Karpas-422 (cell line): ENCODE results near the gene PHB1. TPM values are rescaled to one million over a fixed set of nuclear protein-coding genes. Genes with fewer than 3 reads are reported as not detected.

Experiments
- DNase-seq: peaks from one replicate; pipeline ENCODE4 v3.0.0-alpha.2; 2015
- H2AFZ ChIP-seq: fragments of 200-600 bp; sonication (generic); 2 replicates; pipeline ENCODE4 v1.6.1; 2014; ENCODE audit warnings: antibody characterized with exemption, low read length, mixed read lengths
- H3K27ac ChIP-seq: fragments of 200-600 bp; sonication (generic); 2 replicates; pipeline ENCODE4 v1.5.1; 2014; ENCODE audit warnings: mild to moderate bottlenecking, low read length, moderate library complexity
- H3K27me3 ChIP-seq: fragments of 200-600 bp; sonication (generic); 2 replicates; pipeline ENCODE4 v1.6.1; 2014; ENCODE audit warnings: low read length, mixed read lengths
- H3K36me3 ChIP-seq: fragments of 200-600 bp; sonication (generic); 2 replicates; pipeline ENCODE4 v1.6.1; 2014; ENCODE audit warnings: low read length, mixed read lengths; ENCODE audit not compliant: insufficient read depth
- H3K4me1 ChIP-seq: fragments of 200-600 bp; sonication (generic); 2 replicates; pipeline ENCODE4 v1.6.1; 2014; ENCODE audit warnings: mild to moderate bottlenecking, low read length, mixed read lengths
- H3K4me2 ChIP-seq: fragments of 200-600 bp; sonication (generic); 2 replicates; pipeline ENCODE4 v1.6.1; 2014; ENCODE audit warnings: low read length, low read depth, mild to moderate bottlenecking; ENCODE audit not compliant: poor library complexity, severe bottlenecking
- H3K4me3 ChIP-seq: fragments of 200-600 bp; sonication (generic); 2 replicates; pipeline ENCODE4 v1.5.1; 2014; ENCODE audit warnings: mild to moderate bottlenecking, antibody characterized with exemption, low read length, mixed read lengths
- H3K79me2 ChIP-seq: fragments of 200-600 bp; sonication (generic); 2 replicates; pipeline ENCODE4 v1.6.1; 2014; ENCODE audit warnings: mild to moderate bottlenecking, low read length, mixed read lengths
- H3K9ac ChIP-seq: fragments of 200-600 bp; sonication (generic); 2 replicates; pipeline ENCODE4 v1.6.0; 2014; ENCODE audit warnings: low read length
- H3K9me2 ChIP-seq: fragments of 200-600 bp; sonication (generic), shearing (Covaris generic); replicated peaks from 2 replicates; pipeline ENCODE4 v1.6.0; 2014; ENCODE audit warnings: mild to moderate bottlenecking, low read length, moderate library complexity; ENCODE audit not compliant: insufficient read depth
- H3K9me3 ChIP-seq: fragments of 300-700, 200-600 bp; sonication (generic); 2 replicates; pipeline ENCODE4 v1.6.1; 2014; ENCODE audit warnings: low read length, mixed read lengths
- H4K20me1 ChIP-seq: fragments of 200-600 bp; sonication (generic); 2 replicates; pipeline ENCODE4 v1.6.1; 2014; ENCODE audit warnings: mild to moderate bottlenecking, antibody characterized with exemption, low read length, low read depth; ENCODE audit not compliant: insufficient read depth
- total RNA-seq: library from RNA; depleted of rRNA; stranded (reverse); fragments of >200 nt; shearing (Covaris generic); gene quantifications from 2 replicates; pipeline ENCODE4 v1.2.3, GENCODE V29; 2014; ENCODE audit warnings: low replicate concordance

Gene PHB1
- total RNA-seq, 1 experiment from 2014 or later, result 91.5 TPM

- H4K20me1 ChIP-seq, result peaks cover 28% of the 10 kb centered on the region
- peaks cover 45% of the 10 kb centered on the region for H3K79me2 ChIP-seq
- H3K9me2 ChIP-seq, result no peaks in the 10 kb centered on the region
- H3K36me3 ChIP-seq, result no peaks in the 10 kb centered on the region
- peak within 1 kb of the TSS; percentile 89 for H3K4me3 ChIP-seq
- peak within 1 kb of the TSS; percentile 96 for H3K9ac ChIP-seq
- H2AFZ ChIP-seq, result peak within 1 kb of the TSS; percentile 88
- peak within 1 kb of the TSS; percentile 98 for H3K4me2 ChIP-seq
- H3K4me1 ChIP-seq, result peaks cover 51% of the 10 kb centered on the region
- peak within 1 kb of the TSS; percentile 96 for H3K27ac ChIP-seq
- DNase-seq, result peak; percentile 99
- no peaks in the 10 kb centered on the region for H3K27me3 ChIP-seq
- no peaks in the 10 kb centered on the region for H3K9me3 ChIP-seq
Measured at GRCh38 chr17:49361902-49362722, 52.6 kb downstream of the PHB1 start, which contains the start of gene ZNF652. ZNF652 (minus strand) TSS chr17:49362250; CDS start chr17:49317725, 44,525 bp downstream.

GRCh38 chr17:49361129-49361901 lies 53.4 kb downstream of the PHB1 start:
- Histone ChIP-seq H3K9ac (peak overlapping the region; percentile 96), H3K9me3 (no peaks in the 10 kb centered on the region), H3K9me2 (no peaks in the 10 kb centered on the region), H2AFZ (no peak overlapping the region), H3K4me1 (peaks cover 52% of the 10 kb centered on the region), H3K79me2 (peaks cover 53% of the 10 kb centered on the region), H3K27ac (peak overlapping the region; percentile 96), H4K20me1 (peaks cover 28% of the 10 kb centered on the region), H3K27me3 (no peaks in the 10 kb centered on the region), H3K4me3 (peak overlapping the region; percentile 89), H3K4me2 (peak overlapping the region; percentile 98), H3K36me3 (no peaks in the 10 kb centered on the region)
- DNase-seq, result peak; percentile 94

- no peaks in the 10 kb centered on the region for H3K27me3 ChIP-seq
- no peaks in the 10 kb centered on the region for H3K9me3 ChIP-seq
- peak overlapping the region; percentile 96 for H3K27ac ChIP-seq
- DNase-seq, result no peak
- no peaks in the 10 kb centered on the region for H3K9me2 ChIP-seq
- H4K20me1 ChIP-seq, result peaks cover 28% of the 10 kb centered on the region
- no peak overlapping the region for H2AFZ ChIP-seq
- peak overlapping the region; percentile 89 for H3K4me3 ChIP-seq
- 0 out of 2 replicates have a peak, but pooled peaks cover 2% of the 10 kb centered on the region for H3K36me3 ChIP-seq
- peaks cover 52% of the 10 kb centered on the region for H3K4me1 ChIP-seq
- H3K79me2 ChIP-seq, result peaks cover 58% of the 10 kb centered on the region
- peak overlapping the region; percentile 98 for H3K4me2 ChIP-seq
- H3K9ac ChIP-seq, result peak overlapping the region; percentile 96
Measured at GRCh38 chr17:49360796-49361128, 53.9 kb downstream of the PHB1 start.

DNA sequence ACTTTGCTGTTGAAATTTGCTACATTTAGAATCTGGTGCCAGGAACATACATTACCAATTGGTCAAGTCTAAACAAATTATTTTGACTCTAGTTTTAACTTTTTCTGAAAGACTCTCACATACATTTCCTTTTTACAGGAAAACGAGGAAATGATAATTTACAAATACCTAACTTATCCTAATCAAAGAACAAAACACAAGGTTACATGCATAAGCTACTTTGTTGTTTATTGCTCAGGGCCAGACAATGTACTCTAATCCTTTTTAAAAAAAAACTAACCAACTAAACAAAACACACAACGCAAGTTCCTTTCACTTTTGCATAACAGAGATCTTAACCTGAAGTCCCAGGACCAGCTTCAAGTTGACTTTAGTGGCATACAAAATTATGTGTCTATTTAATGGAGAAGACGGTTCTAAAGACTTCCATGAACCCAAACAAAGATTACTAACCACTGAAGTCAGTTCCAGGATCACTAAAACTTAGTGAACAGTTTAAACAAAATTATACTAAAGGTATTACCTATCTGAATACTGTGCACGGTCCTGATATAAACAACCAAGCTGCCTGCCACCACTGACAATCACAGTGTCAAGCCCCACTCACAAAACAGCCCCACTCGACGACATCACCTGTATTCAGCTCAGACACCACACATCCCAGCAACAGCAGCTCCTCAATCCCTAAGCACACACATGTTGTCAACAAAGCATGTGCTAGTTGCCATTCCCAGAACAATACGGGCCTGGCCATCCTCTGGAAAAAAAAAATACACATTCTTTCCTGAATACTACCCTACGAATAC lies 54.5 kb downstream of the PHB1 start:
- H3K4me2 ChIP-seq, result peak overlapping the region; percentile 98
- peak overlapping the region; percentile 96 for H3K27ac ChIP-seq
- peaks cover 64% of the 10 kb centered on the region for H3K79me2 ChIP-seq
- no peaks in the 10 kb centered on the region for H3K9me2 ChIP-seq
- peaks cover 47% of the 10 kb centered on the region for H3K4me1 ChIP-seq
- no peak for DNase-seq
- H2AFZ ChIP-seq, result no peak overlapping the region
- H3K9me3 ChIP-seq, result no peaks in the 10 kb centered on the region
- H3K9ac ChIP-seq, result peak overlapping the region; percentile 96
- peaks cover 28% of the 10 kb centered on the region for H4K20me1 ChIP-seq
- H3K27me3 ChIP-seq, result no peaks in the 10 kb centered on the region
- 0 out of 2 replicates have a peak, but pooled peaks cover 3% of the 10 kb centered on the region for H3K36me3 ChIP-seq
- H3K4me3 ChIP-seq, result peak overlapping the region; percentile 89

GRCh38 chr17:49358641-49359247 lies 55.9 kb downstream of the PHB1 start:
- H3K9me2 ChIP-seq, result no peaks in the 10 kb centered on the region
- H2AFZ ChIP-seq, result no peak overlapping the region
- peaks cover 46% of the 10 kb centered on the region for H3K4me1 ChIP-seq
- H3K79me2 ChIP-seq, result peaks cover 78% of the 10 kb centered on the region
- H3K9ac ChIP-seq, result peak overlapping the region; percentile 96
- no peaks in the 10 kb centered on the region for H3K9me3 ChIP-seq
- peak overlapping the region; percentile 98 for H3K4me2 ChIP-seq
- H3K36me3 ChIP-seq, result 0 out of 2 replicates have a peak, but pooled peaks cover 3% of the 10 kb centered on the region
- peaks cover 28% of the 10 kb centered on the region for H4K20me1 ChIP-seq
- peak overlapping the region; percentile 89 for H3K4me3 ChIP-seq
- peak; percentile 71 for DNase-seq
- no peaks in the 10 kb centered on the region for H3K27me3 ChIP-seq
- peak overlapping the region; percentile 96 for H3K27ac ChIP-seq

- Histone ChIP-seq H3K4me2 (peak overlapping the region; percentile 98), H4K20me1 (peaks cover 28% of the 10 kb centered on the region), H3K4me1 (peaks cover 38% of the 10 kb centered on the region), H2AFZ (no peak overlapping the region), H3K36me3 (peaks cover 13% of the 10 kb centered on the region; the same call in 1 of the 2 replicates), H3K9ac (peak overlapping the region; percentile 96; the same call in 1 of the 2 replicates), H3K9me3 (no peaks in the 10 kb centered on the region), H3K9me2 (no peaks in the 10 kb centered on the region), H3K79me2 (peaks cover 91% of the 10 kb centered on the region), H3K4me3 (peak overlapping the region; percentile 89; the same call in 1 of the 2 replicates), H3K27ac (peak overlapping the region; percentile 96), H3K27me3 (no peaks in the 10 kb centered on the region)
- no peak for DNase-seq
Measured at GRCh38 chr17:49357516-49357915, 57.2 kb downstream of the PHB1 start.

DNA sequence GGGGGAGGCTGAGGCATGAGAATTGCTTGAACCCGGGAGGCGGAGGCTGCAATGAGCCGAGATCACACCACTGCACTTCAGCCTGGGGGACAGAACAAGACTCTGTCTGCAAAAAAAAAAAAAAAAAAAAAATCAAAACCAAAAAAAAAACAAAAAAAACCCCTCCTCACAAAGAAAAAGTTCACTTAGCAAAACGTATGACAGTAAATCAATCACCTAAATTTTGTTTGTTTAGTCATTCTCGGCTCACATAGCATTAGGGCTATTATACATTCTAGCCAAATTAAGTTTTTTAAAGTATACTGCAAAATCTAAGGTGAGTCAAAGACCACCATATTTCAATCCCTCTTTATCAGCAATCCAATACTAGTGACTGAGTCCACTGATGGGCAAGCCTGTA lies 58.4 kb downstream of the PHB1 start:
- Histone ChIP-seq H2AFZ (no peak overlapping the region), H3K4me1 (peaks cover 38% of the 10 kb centered on the region), H3K27ac (no peak overlapping the region), H3K4me2 (no peak overlapping the region), H3K9me3 (no peaks in the 10 kb centered on the region), H4K20me1 (peaks cover 28% of the 10 kb centered on the region), H3K9ac (no peak overlapping the region), H3K4me3 (no peak overlapping the region), H3K9me2 (no peaks in the 10 kb centered on the region), H3K36me3 (peaks cover 15% of the 10 kb centered on the region; the same call in 1 of the 2 replicates), H3K27me3 (no peaks in the 10 kb centered on the region), H3K79me2 (peaks cover 100% of the 10 kb centered on the region)
- DNase-seq, result no peak
